ENCODE measurements around the gene MTCL1. TPM values are rescaled to one million over a fixed set of nuclear protein-coding genes. Genes with fewer than 3 reads are reported as not detected.

The MTCL1 gene
- total RNA-seq, 1 donor from 2014 or later = 54.4 TPM

GRCh38 chr18:8854550-8854949, 149.2 kb downstream of the MTCL1 start:
- DNase-seq (ENCODE audit: low spot score) = no peak
- H3K27ac Mint-ChIP-seq (ENCODE audit: unreplicated experiment) = no peak overlapping the region
- no peak for TF ChIP-seq CTCF (IDR thresholded peaks at IDR 0.05)
- peaks cover 17% of the 10 kb centered on the region for H3K4me1 Mint-ChIP-seq (ENCODE audit: low read depth)
- no peak overlapping the region for H3K4me3 Mint-ChIP-seq (ENCODE audit: unreplicated experiment)
- peaks cover 2% of the 10 kb centered on the region for H3K9me3 Mint-ChIP-seq (ENCODE audit: low read depth)
- H3K36me3 Mint-ChIP-seq (ENCODE audit: low read depth) = no peaks in the 10 kb centered on the region
- no peaks in the 10 kb centered on the region for H3K27me3 Mint-ChIP-seq (ENCODE audit: low read depth)

- no peak for TF ChIP-seq CTCF (IDR thresholded peaks at IDR 0.05)
- Mint-ChIP-seq H3K4me3 (ENCODE audit: unreplicated experiment) (no peak overlapping the region), H3K4me1 (ENCODE audit: low read depth) (peaks cover 17% of the 10 kb centered on the region), H3K9me3 (ENCODE audit: low read depth) (peaks cover 2% of the 10 kb centered on the region), H3K27ac (ENCODE audit: unreplicated experiment) (no peak overlapping the region), H3K36me3 (ENCODE audit: low read depth) (no peaks in the 10 kb centered on the region), H3K27me3 (ENCODE audit: low read depth) (no peaks in the 10 kb centered on the region)
- DNase-seq (ENCODE audit: low spot score) = no peak
These were observed 149.6 kb downstream of the MTCL1 start for GRCh38 chr18:8854962-8855361.

GRCh38 chr18:8856212-8856611, 150.9 kb downstream of the MTCL1 start:
- peaks cover 17% of the 10 kb centered on the region for H3K4me1 Mint-ChIP-seq (ENCODE audit: low read depth)
- no peak overlapping the region for H3K4me3 Mint-ChIP-seq (ENCODE audit: unreplicated experiment)
- H3K9me3 Mint-ChIP-seq (ENCODE audit: low read depth) = peaks cover 2% of the 10 kb centered on the region
- no peak for DNase-seq (ENCODE audit: low spot score)
- no peaks in the 10 kb centered on the region for H3K27me3 Mint-ChIP-seq (ENCODE audit: low read depth)
- TF ChIP-seq CTCF (IDR thresholded peaks at IDR 0.05) = no peak
- H3K36me3 Mint-ChIP-seq (ENCODE audit: low read depth) = no peaks in the 10 kb centered on the region
- H3K27ac Mint-ChIP-seq (ENCODE audit: unreplicated experiment) = no peak overlapping the region

- Mint-ChIP-seq H3K4me3 (ENCODE audit: unreplicated experiment) (no peak overlapping the region), H3K9me3 (ENCODE audit: low read depth) (peaks cover 2% of the 10 kb centered on the region), H3K27ac (ENCODE audit: unreplicated experiment) (no peak overlapping the region), H3K27me3 (ENCODE audit: low read depth) (no peaks in the 10 kb centered on the region), H3K36me3 (ENCODE audit: low read depth) (no peaks in the 10 kb centered on the region), H3K4me1 (ENCODE audit: low read depth) (peaks cover 17% of the 10 kb centered on the region)
- no peak for DNase-seq (ENCODE audit: low spot score)
- TF ChIP-seq CTCF (IDR thresholded peaks at IDR 0.05) = no peak
These were observed 151.5 kb downstream of the MTCL1 start for GRCh38 chr18:8856769-8857393.

GRCh38 chr18:8857806-8858205, 152.4 kb downstream of the MTCL1 start:
- Mint-ChIP-seq H3K9me3 (ENCODE audit: low read depth) (peaks cover 2% of the 10 kb centered on the region), H3K4me3 (ENCODE audit: unreplicated experiment) (no peak overlapping the region), H3K4me1 (ENCODE audit: low read depth) (peaks cover 17% of the 10 kb centered on the region), H3K27ac (ENCODE audit: unreplicated experiment) (no peak overlapping the region), H3K27me3 (ENCODE audit: low read depth) (no peaks in the 10 kb centered on the region), H3K36me3 (ENCODE audit: low read depth) (no peaks in the 10 kb centered on the region)
- TF ChIP-seq CTCF (IDR thresholded peaks at IDR 0.05) = no peak
- DNase-seq (ENCODE audit: low spot score) = no peak

Measured in chondrocyte (in vitro differentiated cells).